HG03280 (cell line): Measurements from ENCODE around the gene TTC39C.

Experiments
- ATAC-seq: cut with Tn5 transposase; IDR thresholded peaks from one replicate; pipeline ENCODE4 v1.9.1; 2021; ENCODE audit warnings: mild to moderate bottlenecking, moderate library complexity; ENCODE audit not compliant: unreplicated experiment

Gene TTC39C

GRCh38 chr18:24176727-24177416, 162.3 kb downstream of the TTC39C start:
- ATAC-seq: peak; percentile 87

- no peak for ATAC-seq
These were observed 163.1 kb downstream of the TTC39C start for GRCh38 chr18:24177499-24178133.

- ATAC-seq: no peak
These were observed 165.5 kb downstream of the TTC39C start for GRCh38 chr18:24180048-24180447.

DNA sequence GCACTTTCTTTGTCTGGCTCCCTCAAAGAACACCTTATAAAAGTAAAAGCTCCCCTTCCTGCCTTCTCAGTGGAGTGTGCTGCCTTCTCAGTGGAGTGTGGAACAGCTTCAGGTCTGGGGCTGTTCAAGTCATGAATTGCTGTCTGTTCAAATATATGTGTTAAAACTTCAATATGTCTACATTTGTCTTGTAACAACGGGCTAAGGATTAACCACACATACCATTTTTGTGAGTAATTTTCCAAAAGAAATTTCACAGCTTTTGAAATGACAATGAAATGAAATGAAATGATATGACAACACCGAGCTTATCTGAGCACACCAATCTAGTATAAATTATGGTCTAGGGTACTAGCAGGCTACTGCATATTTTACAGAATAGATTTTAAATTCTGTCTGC, 167.3 kb downstream of the TTC39C start:
- no peak for ATAC-seq
